Fibroblast of upper back skin (primary cell): ENCODE measurements around the gene ZNF516.

Experiments
- DNase-seq: peaks from one replicate; pipeline ENCODE4 v3.0.0-alpha.2; 2013

Gene ZNF516

GRCh38 chr18:76468345-76469304 lies 26.4 kb downstream of the ZNF516 start:
- DNase-seq: peak; percentile 71

- DNase-seq: no peak
These were observed 27.5 kb downstream of the ZNF516 start for GRCh38 chr18:76467371-76468190.

- DNase-seq: no peak
These were observed 28.5 kb downstream of the ZNF516 start for GRCh38 chr18:76466410-76466991.

GRCh38 chr18:76465630-76466409 lies 29.2 kb downstream of the ZNF516 start:
- no peak for DNase-seq

GRCh38 chr18:76464281-76465259 lies 30.5 kb downstream of the ZNF516 start:
- DNase-seq: no peak

- no peak for DNase-seq
These were observed 31.2 kb downstream of the ZNF516 start for GRCh38 chr18:76463872-76464271.

GRCh38 chr18:76463358-76463757 lies 31.7 kb downstream of the ZNF516 start:
- DNase-seq: no peak

GRCh38 chr18:76462326-76462694 lies 32.7 kb downstream of the ZNF516 start:
- DNase-seq: no peak

- DNase-seq: no peak
These were observed 33.2 kb downstream of the ZNF516 start for GRCh38 chr18:76461692-76462325.

- no peak for DNase-seq
These were observed 33.9 kb downstream of the ZNF516 start for GRCh38 chr18:76461148-76461547.

GRCh38 chr18:76460482-76460881 lies 34.6 kb downstream of the ZNF516 start:
- peak; percentile 36 for DNase-seq

GRCh38 chr18:76459687-76460350 lies 35.2 kb downstream of the ZNF516 start:
- peak; percentile 100 for DNase-seq

- DNase-seq: no peak
These were observed 35.7 kb downstream of the ZNF516 start for GRCh38 chr18:76459312-76459686.

GRCh38 chr18:76458522-76459311 lies 36.3 kb downstream of the ZNF516 start:
- no peak for DNase-seq

- no peak for DNase-seq
These were observed 37.1 kb downstream of the ZNF516 start for GRCh38 chr18:76457957-76458356.

GRCh38 chr18:76457475-76457874 lies 37.6 kb downstream of the ZNF516 start:
- no peak for DNase-seq

- no peak for DNase-seq
These were observed 38.2 kb downstream of the ZNF516 start for GRCh38 chr18:76456823-76457222.

GRCh38 chr18:76456018-76456750 lies 38.9 kb downstream of the ZNF516 start:
- no peak for DNase-seq
